SK-N-SH treated with all-trans-retinoic acid at 6 μM for 48 hours (cell line): ENCODE results near the gene KAT2B.

Experiments
- ATAC-seq: fragments of 200-7000 bp; cut with Tn5 transposase; 3 replicates; pipeline ENCODE4 v1.9.1; 2020; ENCODE audit warnings: mild to moderate bottlenecking, moderate library complexity
- ARNTL ChIP-seq: fragments of 450-650 bp; formaldehyde crosslinking; IDR thresholded peaks from 2 replicates; pipeline ENCODE4 v1.5.0; 2020; ENCODE audit warnings: low read depth, mild to moderate bottlenecking, moderate library complexity, borderline replicate concordance
- BACH2 ChIP-seq: fragments of 250-450 bp; sonication (Bioruptor Pico); IDR thresholded peaks from 2 replicates; pipeline ENCODE4 v1.9.0; 2021; ENCODE audit warnings: mild to moderate bottlenecking, borderline replicate concordance
- CSDC2 ChIP-seq: fragments of 250-450 bp; sonication (Bioruptor Pico); IDR thresholded peaks from 2 replicates; pipeline ENCODE4 v1.5.0; 2020; ENCODE audit warnings: mild to moderate bottlenecking, moderate library complexity
- ESRRG ChIP-seq: fragments of 250-450 bp; sonication (Bioruptor Pico); IDR thresholded peaks from 2 replicates; pipeline ENCODE4 v1.6.1; 2021; ENCODE audit warnings: mild to moderate bottlenecking
- GLIS3 ChIP-seq: fragments of 250-450 bp; sonication (Bioruptor Pico); IDR thresholded peaks from 2 replicates; pipeline ENCODE4 v1.5.0; 2020; ENCODE audit warnings: mild to moderate bottlenecking, moderate library complexity
- ISL1 ChIP-seq: fragments of 250-450 bp; sonication (Bioruptor Pico); IDR thresholded peaks from 2 replicates; pipeline ENCODE4 v2.1.2; 2022; ENCODE audit warnings: mild to moderate bottlenecking, moderate library complexity
- OSR1 ChIP-seq: fragments of 250-450 bp; sonication (Bioruptor Pico); IDR thresholded peaks from 2 replicates; pipeline ENCODE4 v1.8.0; 2022; ENCODE audit warnings: moderate library complexity, mild to moderate bottlenecking, inconsistent platforms
- PATZ1 ChIP-seq: fragments of 250-450 bp; sonication (Bioruptor Pico); IDR thresholded peaks from 2 replicates; pipeline ENCODE4 v1.8.0; 2020; ENCODE audit warnings: mild to moderate bottlenecking, moderate library complexity, borderline replicate concordance
- RARB ChIP-seq: fragments of 250-450 bp; sonication (Bioruptor Pico); IDR thresholded peaks from 2 replicates; pipeline ENCODE4 v1.8.0; 2021; ENCODE audit warnings: mild to moderate bottlenecking, moderate library complexity
- SNAI2 ChIP-seq: fragments of 250-450 bp; sonication (Bioruptor Pico); IDR thresholded peaks from 2 replicates; pipeline ENCODE4 v1.5.0; 2020; ENCODE audit warnings: mild to moderate bottlenecking, moderate library complexity
- TCF4 ChIP-seq: fragments of 250-450 bp; sonication (Bioruptor Pico); IDR thresholded peaks from 2 replicates; pipeline ENCODE4 v1.8.0; 2021; ENCODE audit warnings: mild to moderate bottlenecking, moderate library complexity, borderline replicate concordance
- TOX ChIP-seq: fragments of 250-450 bp; sonication (Bioruptor Pico); IDR thresholded peaks from 2 replicates; pipeline ENCODE4 v1.8.0; 2021; ENCODE audit warnings: mild to moderate bottlenecking, moderate library complexity, borderline replicate concordance
- ZC3H10 ChIP-seq: fragments of 250-450 bp; sonication (Bioruptor Pico); IDR thresholded peaks from 2 replicates; pipeline ENCODE4 v1.5.1; 2021; ENCODE audit warnings: mild to moderate bottlenecking, moderate library complexity
- ZFP3 ChIP-seq: fragments of 250-450 bp; sonication (Bioruptor Pico); IDR thresholded peaks from 2 replicates; pipeline ENCODE4 v1.5.0; 2020; ENCODE audit warnings: mild to moderate bottlenecking, moderate library complexity
- ZFP30 ChIP-seq: fragments of 450-650 bp; formaldehyde crosslinking; IDR thresholded peaks from 2 replicates; pipeline ENCODE4 v1.5.0; 2022; ENCODE audit warnings: mild to moderate bottlenecking, moderate library complexity
- ZNF565 ChIP-seq: fragments of 450-650 bp; formaldehyde crosslinking; conservative IDR thresholded peaks from 2 replicates; pipeline ENCODE4 v1.5.0; 2020; ENCODE audit warnings: low read depth, mild to moderate bottlenecking, moderate library complexity
- ZNF70 ChIP-seq: fragments of 450-650 bp; formaldehyde crosslinking; IDR thresholded peaks from 2 replicates; pipeline ENCODE4 v1.5.0; 2020; ENCODE audit warnings: mild to moderate bottlenecking, moderate library complexity
- ZNF8 ChIP-seq: fragments of 450-650 bp; formaldehyde crosslinking; IDR thresholded peaks from 2 replicates; pipeline ENCODE4 v1.5.0; 2020; ENCODE audit warnings: mild to moderate bottlenecking, moderate library complexity
- TF ChIP-seq, protein P1 (sequence below): fragments of 250-450 bp; sonication (Bioruptor Pico); IDR thresholded peaks from 2 replicates; pipeline ENCODE4 v1.8.0; 2021; ENCODE audit warnings: low read depth, mild to moderate bottlenecking, moderate library complexity, borderline replicate concordance
- TF ChIP-seq, protein P2 (sequence below): fragments of 250-450 bp; sonication (Bioruptor Pico); IDR thresholded peaks from 2 replicates; pipeline ENCODE4 v1.5.0; 2020; ENCODE audit warnings: mild to moderate bottlenecking, moderate library complexity
- TF ChIP-seq, protein P3 (sequence below): fragments of 250-450 bp; sonication (Bioruptor Pico); IDR thresholded peaks from 2 replicates; pipeline ENCODE4 v1.5.1; 2021; ENCODE audit warnings: mild to moderate bottlenecking, moderate library complexity

KAT2B gene

GRCh38 chr3:20143519-20143918 is 103.3 kb downstream of the KAT2B start (continued):
- TF ChIP-seq, protein P1, sequence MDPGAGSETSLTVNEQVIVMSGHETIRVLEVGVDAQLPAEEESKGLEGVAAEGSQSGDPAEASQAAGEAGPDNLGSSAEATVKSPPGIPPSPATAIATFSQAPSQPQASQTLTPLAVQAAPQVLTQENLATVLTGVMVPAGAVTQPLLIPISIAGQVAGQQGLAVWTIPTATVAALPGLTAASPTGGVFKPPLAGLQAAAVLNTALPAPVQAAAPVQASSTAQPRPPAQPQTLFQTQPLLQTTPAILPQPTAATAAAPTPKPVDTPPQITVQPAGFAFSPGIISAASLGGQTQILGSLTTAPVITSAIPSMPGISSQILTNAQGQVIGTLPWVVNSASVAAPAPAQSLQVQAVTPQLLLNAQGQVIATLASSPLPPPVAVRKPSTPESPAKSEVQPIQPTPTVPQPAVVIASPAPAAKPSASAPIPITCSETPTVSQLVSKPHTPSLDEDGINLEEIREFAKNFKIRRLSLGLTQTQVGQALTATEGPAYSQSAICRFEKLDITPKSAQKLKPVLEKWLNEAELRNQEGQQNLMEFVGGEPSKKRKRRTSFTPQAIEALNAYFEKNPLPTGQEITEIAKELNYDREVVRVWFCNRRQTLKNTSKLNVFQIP (CRISPR knock-in tag), result no peak
- TF ChIP-seq SNAI2 (no peak), ZFP3 (no peak)
- TF ChIP-seq, all 23 proteins: peak for 0

DNA sequence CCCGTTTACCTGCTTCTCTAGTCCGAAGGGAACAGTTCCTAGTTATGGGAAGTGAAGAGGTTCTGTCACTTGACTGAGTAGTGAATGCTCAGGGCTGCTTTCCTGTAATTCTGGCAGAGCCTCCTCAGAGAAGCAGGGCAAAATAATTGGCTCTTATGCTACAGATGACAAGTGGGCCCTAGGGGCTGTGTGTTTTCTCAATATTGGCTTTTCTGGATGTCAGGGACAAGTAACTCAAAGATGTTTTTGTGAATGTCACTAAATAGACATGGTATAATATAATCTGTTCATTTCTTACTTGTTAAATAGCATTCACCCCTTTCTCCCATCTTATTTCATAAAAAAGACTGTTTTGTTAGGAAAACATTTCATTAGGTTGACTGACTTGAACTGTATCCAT is 105.6 kb downstream of the KAT2B start:
- ATAC-seq, result no peak
- TF ChIP-seq BACH2, result no peak
- TF ChIP-seq ZNF8 (CRISPR knock-in tag), result no peak
- TF ChIP-seq CSDC2, result no peak
- TF ChIP-seq ZC3H10 (CRISPR knock-in tag), result no peak
- no peak for TF ChIP-seq ARNTL (CRISPR knock-in tag)
- no peak for TF ChIP-seq ZNF70
- no peak for TF ChIP-seq ZNF565 (CRISPR knock-in tag)
- TF ChIP-seq, protein P2, sequence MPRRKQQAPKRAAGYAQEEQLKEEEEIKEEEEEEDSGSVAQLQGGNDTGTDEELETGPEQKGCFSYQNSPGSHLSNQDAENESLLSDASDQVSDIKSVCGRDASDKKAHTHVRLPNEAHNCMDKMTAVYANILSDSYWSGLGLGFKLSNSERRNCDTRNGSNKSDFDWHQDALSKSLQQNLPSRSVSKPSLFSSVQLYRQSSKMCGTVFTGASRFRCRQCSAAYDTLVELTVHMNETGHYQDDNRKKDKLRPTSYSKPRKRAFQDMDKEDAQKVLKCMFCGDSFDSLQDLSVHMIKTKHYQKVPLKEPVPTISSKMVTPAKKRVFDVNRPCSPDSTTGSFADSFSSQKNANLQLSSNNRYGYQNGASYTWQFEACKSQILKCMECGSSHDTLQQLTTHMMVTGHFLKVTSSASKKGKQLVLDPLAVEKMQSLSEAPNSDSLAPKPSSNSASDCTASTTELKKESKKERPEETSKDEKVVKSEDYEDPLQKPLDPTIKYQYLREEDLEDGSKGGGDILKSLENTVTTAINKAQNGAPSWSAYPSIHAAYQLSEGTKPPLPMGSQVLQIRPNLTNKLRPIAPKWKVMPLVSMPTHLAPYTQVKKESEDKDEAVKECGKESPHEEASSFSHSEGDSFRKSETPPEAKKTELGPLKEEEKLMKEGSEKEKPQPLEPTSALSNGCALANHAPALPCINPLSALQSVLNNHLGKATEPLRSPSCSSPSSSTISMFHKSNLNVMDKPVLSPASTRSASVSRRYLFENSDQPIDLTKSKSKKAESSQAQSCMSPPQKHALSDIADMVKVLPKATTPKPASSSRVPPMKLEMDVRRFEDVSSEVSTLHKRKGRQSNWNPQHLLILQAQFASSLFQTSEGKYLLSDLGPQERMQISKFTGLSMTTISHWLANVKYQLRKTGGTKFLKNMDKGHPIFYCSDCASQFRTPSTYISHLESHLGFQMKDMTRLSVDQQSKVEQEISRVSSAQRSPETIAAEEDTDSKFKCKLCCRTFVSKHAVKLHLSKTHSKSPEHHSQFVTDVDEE (CRISPR knock-in tag), result no peak
- no peak for TF ChIP-seq TOX (CRISPR knock-in tag)
- TF ChIP-seq SNAI2, result no peak
- TF ChIP-seq, all 23 proteins: peak for 0

GRCh38 chr3:20146301-20146700 is 106.1 kb downstream of the KAT2B start:
- TF ChIP-seq ZFP30 (CRISPR knock-in tag) (no peak), TCF4 (no peak)
- no peak for ATAC-seq

GRCh38 chr3:20147361-20147760 is 107.1 kb downstream of the KAT2B start:
- no peak for ATAC-seq
- TF ChIP-seq SNAI2 (no peak), ZNF70 (no peak), ARNTL (CRISPR knock-in tag) (no peak), PATZ1 (CRISPR knock-in tag) (no peak), CSDC2 (no peak), ZNF565 (CRISPR knock-in tag) (no peak), GLIS3 (CRISPR knock-in tag) (no peak), RARB (CRISPR knock-in tag) (no peak), OSR1 (CRISPR knock-in tag) (no peak), BACH2 (no peak), ZC3H10 (CRISPR knock-in tag) (no peak), ZFP3 (no peak), ZNF8 (CRISPR knock-in tag) (no peak), ESRRG (no peak), ISL1 (no peak)
- TF ChIP-seq, protein P1 (CRISPR knock-in tag), result no peak
- TF ChIP-seq, protein P3, sequence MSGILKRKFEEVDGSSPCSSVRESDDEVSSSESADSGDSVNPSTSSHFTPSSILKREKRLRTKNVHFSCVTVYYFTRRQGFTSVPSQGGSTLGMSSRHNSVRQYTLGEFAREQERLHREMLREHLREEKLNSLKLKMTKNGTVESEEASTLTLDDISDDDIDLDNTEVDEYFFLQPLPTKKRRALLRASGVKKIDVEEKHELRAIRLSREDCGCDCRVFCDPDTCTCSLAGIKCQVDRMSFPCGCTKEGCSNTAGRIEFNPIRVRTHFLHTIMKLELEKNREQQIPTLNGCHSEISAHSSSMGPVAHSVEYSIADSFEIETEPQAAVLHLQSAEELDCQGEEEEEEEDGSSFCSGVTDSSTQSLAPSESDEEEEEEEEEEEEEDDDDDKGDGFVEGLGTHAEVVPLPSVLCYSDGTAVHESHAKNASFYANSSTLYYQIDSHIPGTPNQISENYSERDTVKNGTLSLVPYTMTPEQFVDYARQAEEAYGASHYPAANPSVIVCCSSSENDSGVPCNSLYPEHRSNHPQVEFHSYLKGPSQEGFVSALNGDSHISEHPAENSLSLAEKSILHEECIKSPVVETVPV, result no peak
- TF ChIP-seq, protein P2 (CRISPR knock-in tag), result no peak
